ENCODE results near the gene C16orf54. TPM values are rescaled to one million over a fixed set of nuclear protein-coding genes. Genes with fewer than 3 reads are reported as not detected.

C16orf54 gene
- total and polyA plus RNA-seq, 7 donors = 0.03 to 0.57 (median 0.24) TPM

DNA sequence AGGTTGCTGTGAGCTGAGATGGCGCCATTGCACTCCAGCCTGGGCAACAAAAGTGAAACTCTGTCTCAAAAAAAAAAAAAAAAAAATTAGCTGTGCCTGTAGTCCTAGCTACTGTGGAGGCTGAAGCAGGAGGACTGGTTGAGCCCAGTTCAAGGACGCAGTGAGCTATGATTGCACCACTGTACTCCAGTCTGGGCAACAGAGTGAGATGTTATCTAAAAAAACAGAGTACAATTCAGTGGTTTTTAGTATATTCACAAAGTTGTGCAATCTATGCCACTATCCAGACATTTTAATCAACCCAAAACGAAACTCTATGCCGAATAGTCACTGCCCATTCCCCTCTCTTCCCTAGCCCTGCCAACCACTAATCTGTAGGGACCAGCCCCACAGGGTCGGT, 25.1 kb downstream of the C16orf54 start:
- no peaks in the 10 kb centered on the region for H3K4me1 ChIP-seq
- 80 to 82% (median 80%) methylated on average over 5 of the region's 5 CpGs for WGBS, 3 donors
- DNase-seq = no peak
- intact Hi-C loops (cut with DNase I) = no loop called here
- H3K36me3 ChIP-seq (ENCODE audit: insufficient read depth in 1 of 2, low read depth in 1 of 2) = no peaks in the 10 kb centered on the region
- no peaks in the 10 kb centered on the region for H3K27me3 ChIP-seq (ENCODE audit: insufficient read depth in 3 of 3, low read length in 2 of 3)
- no peak for ATAC-seq
- no peak overlapping the region for H3K4me3 ChIP-seq
- TF ChIP-seq, protein P1, sequence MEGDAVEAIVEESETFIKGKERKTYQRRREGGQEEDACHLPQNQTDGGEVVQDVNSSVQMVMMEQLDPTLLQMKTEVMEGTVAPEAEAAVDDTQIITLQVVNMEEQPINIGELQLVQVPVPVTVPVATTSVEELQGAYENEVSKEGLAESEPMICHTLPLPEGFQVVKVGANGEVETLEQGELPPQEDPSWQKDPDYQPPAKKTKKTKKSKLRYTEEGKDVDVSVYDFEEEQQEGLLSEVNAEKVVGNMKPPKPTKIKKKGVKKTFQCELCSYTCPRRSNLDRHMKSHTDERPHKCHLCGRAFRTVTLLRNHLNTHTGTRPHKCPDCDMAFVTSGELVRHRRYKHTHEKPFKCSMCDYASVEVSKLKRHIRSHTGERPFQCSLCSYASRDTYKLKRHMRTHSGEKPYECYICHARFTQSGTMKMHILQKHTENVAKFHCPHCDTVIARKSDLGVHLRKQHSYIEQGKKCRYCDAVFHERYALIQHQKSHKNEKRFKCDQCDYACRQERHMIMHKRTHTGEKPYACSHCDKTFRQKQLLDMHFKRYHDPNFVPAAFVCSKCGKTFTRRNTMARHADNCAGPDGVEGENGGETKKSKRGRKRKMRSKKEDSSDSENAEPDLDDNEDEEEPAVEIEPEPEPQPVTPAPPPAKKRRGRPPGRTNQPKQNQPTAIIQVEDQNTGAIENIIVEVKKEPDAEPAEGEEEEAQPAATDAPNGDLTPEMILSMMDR (IDR thresholded peaks at IDR 0.05) = no peak
- H3K9me3 ChIP-seq = no peaks in the 10 kb centered on the region
- H3K27ac ChIP-seq = no peak overlapping the region

DNA sequence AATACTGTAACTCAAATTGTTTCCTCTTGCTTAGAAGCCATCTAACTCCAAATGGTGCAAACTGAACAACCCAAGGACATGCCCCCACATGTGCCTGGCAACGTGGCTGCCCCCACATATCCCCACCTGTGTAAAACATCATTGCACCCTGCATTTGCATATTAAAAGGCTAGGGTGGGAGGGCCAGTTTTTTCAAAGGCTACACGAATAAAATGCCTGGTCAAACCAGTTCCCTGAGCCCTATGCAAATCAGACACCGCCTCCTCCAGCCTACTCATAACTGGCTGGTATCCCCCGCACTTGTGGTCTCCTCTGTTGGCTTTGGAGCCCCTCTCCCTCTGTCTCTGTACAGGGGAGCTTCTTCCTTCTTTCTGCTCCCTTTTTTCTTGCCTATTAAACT, 26.7 kb downstream of the C16orf54 start:
- Histone ChIP-seq H3K4me1 (no peaks in the 10 kb centered on the region), H3K27ac (no peak overlapping the region), H3K9me3 (no peaks in the 10 kb centered on the region), H3K4me3 (no peak overlapping the region), H3K36me3 (ENCODE audit: insufficient read depth in 1 of 2, low read depth in 1 of 2) (no peaks in the 10 kb centered on the region), H3K27me3 (ENCODE audit: insufficient read depth in 3 of 3, low read length in 2 of 3) (no peaks in the 10 kb centered on the region)
- TF ChIP-seq, protein P1 (IDR thresholded peaks at IDR 0.05) = no peak
- intact Hi-C loops (cut with DNase I) = no loop called here
- DNase-seq (no peak), ATAC-seq (no peak)
- 32 to 40% (median 35%) methylated on average over 4 of the region's 4 CpGs for WGBS, 3 donors

DNA sequence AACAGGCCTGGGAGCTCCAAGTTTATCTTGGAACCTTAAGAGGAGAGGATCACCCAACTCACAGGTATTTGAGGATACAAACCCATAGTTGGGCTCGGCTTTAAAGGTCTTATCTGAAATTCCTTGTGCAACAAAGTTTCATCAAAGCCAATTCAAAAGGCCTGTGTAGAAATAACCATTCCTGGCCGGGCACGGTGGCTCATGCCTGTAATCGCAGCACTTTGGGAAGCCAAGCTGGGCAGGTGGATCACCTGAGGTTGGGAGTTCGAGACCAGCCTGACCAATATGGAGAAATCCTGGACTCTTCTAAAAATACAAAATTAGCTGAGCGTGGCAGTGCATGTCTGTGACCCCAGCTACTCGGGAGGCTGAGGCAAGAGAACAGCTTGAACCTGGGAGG, 28.7 kb downstream of the C16orf54 start:
- no peak overlapping the region for H3K27ac ChIP-seq
- intact Hi-C loops (cut with DNase I) = no loop called here
- H3K4me1 ChIP-seq = no peaks in the 10 kb centered on the region
- no peak overlapping the region for H3K4me3 ChIP-seq
- DNase-seq (no peak), ATAC-seq (no peak)
- TF ChIP-seq, protein P1 (IDR thresholded peaks at IDR 0.05) = no peak
- no peaks in the 10 kb centered on the region for H3K36me3 ChIP-seq (ENCODE audit: insufficient read depth in 1 of 2, low read depth in 1 of 2)
- 83 to 90% (median 86%) methylated on average over 7 of the region's 7 CpGs for WGBS, 3 donors
- H3K9me3 ChIP-seq = no peaks in the 10 kb centered on the region
- H3K27me3 ChIP-seq (ENCODE audit: insufficient read depth in 3 of 3, low read length in 2 of 3) = no peaks in the 10 kb centered on the region

DNA sequence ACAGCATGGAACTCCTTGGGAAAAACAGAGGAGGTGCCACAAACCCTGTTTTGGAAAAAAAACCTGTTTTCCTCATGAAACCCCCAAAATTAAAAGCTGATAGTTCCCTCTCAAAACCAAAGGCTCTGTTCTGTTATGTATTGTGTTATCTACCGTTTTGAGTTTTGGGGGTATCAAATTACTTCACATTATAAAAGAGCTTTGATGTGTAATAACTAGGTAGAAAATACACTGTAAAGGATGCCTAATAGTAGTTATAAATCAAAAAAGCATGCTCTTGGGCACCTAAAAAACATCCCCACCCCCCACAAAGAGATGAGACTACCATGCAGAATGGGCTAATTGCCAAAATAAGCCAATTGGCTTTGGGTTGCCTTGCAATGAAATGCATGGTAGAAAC, 30.8 kb downstream of the C16orf54 start:
- no peak overlapping the region for H3K27ac ChIP-seq
- TF ChIP-seq, protein P1 (IDR thresholded peaks at IDR 0.05) = no peak
- no peaks in the 10 kb centered on the region for H3K9me3 ChIP-seq
- WGBS, 3 donors = 8 to 23% (median 11%) methylated on average over 1 of the region's 1 CpG
- intact Hi-C loops (cut with DNase I) = no loop called here
- no peaks in the 10 kb centered on the region for H3K4me1 ChIP-seq
- H3K36me3 ChIP-seq (ENCODE audit: insufficient read depth in 1 of 2, low read depth in 1 of 2) = no peaks in the 10 kb centered on the region
- ATAC-seq = no peak
- no peak overlapping the region for H3K4me3 ChIP-seq
- DNase-seq = no peak
- no peaks in the 10 kb centered on the region for H3K27me3 ChIP-seq (ENCODE audit: insufficient read depth in 3 of 3, low read length in 2 of 3)

DNA sequence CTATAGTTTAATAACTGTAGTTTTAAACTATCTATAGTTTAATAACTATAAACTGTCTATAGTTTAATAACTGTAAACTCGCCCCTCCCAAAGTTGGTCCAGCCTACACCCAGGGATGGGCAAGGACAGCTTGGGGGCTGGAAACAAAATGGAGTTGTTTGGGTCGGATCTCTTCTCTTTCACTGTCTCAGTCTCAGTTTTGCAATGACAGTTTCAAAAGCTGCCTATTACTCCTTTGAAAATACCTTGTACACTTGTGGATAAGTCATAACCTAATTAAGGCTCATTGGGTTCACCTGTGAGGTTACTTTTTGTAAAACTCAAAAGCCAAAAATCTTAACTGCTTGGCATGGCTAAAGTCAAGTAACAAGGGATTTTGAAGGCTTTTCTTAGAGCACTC, 31.4 kb downstream of the C16orf54 start:
- H3K4me1 ChIP-seq = no peaks in the 10 kb centered on the region
- H3K27ac ChIP-seq = no peak overlapping the region
- TF ChIP-seq, protein P1 (IDR thresholded peaks at IDR 0.05) = no peak
- 88 to 90% (median 88%) methylated on average over 2 of the region's 2 CpGs for WGBS, 3 donors
- intact Hi-C loops (cut with DNase I) = no loop called here
- DNase-seq = no peak
- no peaks in the 10 kb centered on the region for H3K36me3 ChIP-seq (ENCODE audit: insufficient read depth in 1 of 2, low read depth in 1 of 2)
- H3K27me3 ChIP-seq (ENCODE audit: insufficient read depth in 3 of 3, low read length in 2 of 3) = no peaks in the 10 kb centered on the region
- H3K9me3 ChIP-seq = no peaks in the 10 kb centered on the region
- H3K4me3 ChIP-seq = no peak overlapping the region
- ATAC-seq = no peak

All from psoas muscle (tissue), 8 donors.